GM06990 (cell line): ENCODE data around the gene TACSTD2.

ENCODE experiments used
- DNase-seq: peaks from one replicate; pipeline ENCODE4 v3.0.0-alpha.2; 2011; ENCODE audit not compliant: insufficient read length; ENCODE audit errors: extremely low read depth
- H3K27me3 ChIP-seq: replicated peaks from 2 replicates; pipeline ENCODE4 v1.6.0; 2011; ENCODE audit warnings: low read length; ENCODE audit not compliant: control insufficient read depth, insufficient read depth
- H3K36me3 ChIP-seq: 2 replicates; pipeline ENCODE4 v1.5.1; 2011; ENCODE audit warnings: low read length; ENCODE audit not compliant: control insufficient read depth, insufficient read depth
- H3K4me3 ChIP-seq: replicated peaks from 2 replicates; pipeline ENCODE4 v1.5.1; 2011; ENCODE audit warnings: low read depth, mild to moderate bottlenecking, control low read depth, low read length
- CTCF ChIP-seq: IDR thresholded peaks from 2 replicates; pipeline ENCODE4 v1.5.1; 2011; ENCODE audit warnings: low read length, control low read depth, mild to moderate bottlenecking, inconsistent platforms; ENCODE audit not compliant: insufficient read depth, poor library complexity, severe bottlenecking

TACSTD2 gene

GRCh38 chr1:58581641-58582040 lies 4.6 kb upstream of the TACSTD2 start:
- TF ChIP-seq CTCF = no peak
- H3K36me3 ChIP-seq = no peaks in the 10 kb centered on the region
- no peak overlapping the region for H3K4me3 ChIP-seq
- no peaks in the 10 kb centered on the region for H3K27me3 ChIP-seq
- DNase-seq = no peak

- no peak for DNase-seq
- no peak for TF ChIP-seq CTCF
- Histone ChIP-seq H3K27me3 (no peaks in the 10 kb centered on the region), H3K4me3 (no peak overlapping the region), H3K36me3 (no peaks in the 10 kb centered on the region)
Observed at GRCh38 chr1:58580186-58580585, 3.1 kb upstream of the TACSTD2 start.

- DNase-seq = peak; percentile 29
- Histone ChIP-seq H3K36me3 (no peaks in the 10 kb centered on the region), H3K27me3 (no peaks in the 10 kb centered on the region), H3K4me3 (peak overlapping the region; percentile 4; the same call in 1 of the 2 replicates)
- no peak for TF ChIP-seq CTCF
Observed at GRCh38 chr1:58577654-58578030, 590 bp upstream of the TACSTD2 start.

- DNase-seq = peak; percentile 56
- Histone ChIP-seq H3K27me3 (no peaks in the 10 kb centered on the region), H3K36me3 (no peaks in the 10 kb centered on the region), H3K4me3 (peak overlapping the region; percentile 38)
- TF ChIP-seq CTCF = no peak
Observed at GRCh38 chr1:58576325-58576726, 726 bp downstream of the TACSTD2 start.

- Histone ChIP-seq H3K27me3 (no peaks in the 10 kb centered on the region), H3K4me3 (peak overlapping the region; percentile 38), H3K36me3 (no peaks in the 10 kb centered on the region)
- no peak for TF ChIP-seq CTCF
- no peak for DNase-seq
Observed at GRCh38 chr1:58575551-58576324, 1.3 kb downstream of the TACSTD2 start.
